GM19324 (cell line): ENCODE data around the gene CASZ1.

ENCODE experiments used
- ATAC-seq: cut with Tn5 transposase; IDR thresholded peaks from one replicate; pipeline ENCODE4 v1.9.1; 2021; ENCODE audit warnings: mild to moderate bottlenecking, moderate library complexity; ENCODE audit not compliant: unreplicated experiment, low FRiP score

The CASZ1 gene

GRCh38 chr1:10733474-10734366 is 62.7 kb downstream of the CASZ1 start:
- ATAC-seq, result no peak

DNA sequence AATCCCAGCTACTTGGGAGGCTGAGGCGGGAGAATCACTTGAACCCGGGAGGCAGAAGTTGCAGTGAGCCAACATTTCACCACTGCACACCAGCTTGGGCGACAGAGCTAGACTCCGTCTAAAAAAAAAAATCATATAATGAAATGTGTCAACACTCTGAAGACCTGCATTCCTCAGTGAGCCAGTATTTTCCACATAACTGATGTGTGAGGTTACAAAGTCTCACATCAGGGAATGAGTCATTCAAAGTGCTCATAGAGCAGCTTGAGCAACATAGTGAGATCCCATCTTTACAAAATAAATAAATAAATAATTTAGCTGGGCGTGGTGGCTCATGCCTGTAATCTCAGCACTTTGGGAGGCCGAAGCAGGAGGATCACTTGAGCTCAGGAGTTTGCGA is 65.5 kb downstream of the CASZ1 start:
- ATAC-seq, result no peak

- ATAC-seq, result no peak
Observed at GRCh38 chr1:10728595-10729410, 67.6 kb downstream of the CASZ1 start.

DNA sequence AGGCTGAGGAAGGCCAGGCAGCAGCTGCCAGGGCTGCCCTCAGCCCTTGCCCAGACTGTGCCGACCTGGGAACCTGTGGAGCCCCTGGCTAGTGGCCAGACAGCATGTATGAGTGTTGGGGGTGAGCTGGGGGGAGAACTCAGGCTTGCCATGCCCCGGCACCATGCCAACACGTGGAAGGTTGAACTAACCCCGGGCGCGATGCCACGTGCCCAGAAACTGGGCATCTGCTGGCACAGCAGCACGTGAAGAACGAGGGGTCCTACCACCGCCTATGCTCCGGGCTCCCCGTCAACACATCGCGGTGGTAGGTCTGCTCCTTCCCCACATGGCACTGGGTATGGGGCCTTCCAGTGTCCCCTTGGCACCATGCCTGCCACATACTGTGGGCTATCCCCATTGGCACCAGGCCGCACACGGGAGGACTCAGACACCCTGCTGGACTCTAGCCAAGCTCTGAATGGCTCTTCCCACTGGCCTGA is 68.7 kb downstream of the CASZ1 start:
- no peak for ATAC-seq

- no peak for ATAC-seq
Observed at GRCh38 chr1:10726355-10726754, 70.1 kb downstream of the CASZ1 start.

DNA sequence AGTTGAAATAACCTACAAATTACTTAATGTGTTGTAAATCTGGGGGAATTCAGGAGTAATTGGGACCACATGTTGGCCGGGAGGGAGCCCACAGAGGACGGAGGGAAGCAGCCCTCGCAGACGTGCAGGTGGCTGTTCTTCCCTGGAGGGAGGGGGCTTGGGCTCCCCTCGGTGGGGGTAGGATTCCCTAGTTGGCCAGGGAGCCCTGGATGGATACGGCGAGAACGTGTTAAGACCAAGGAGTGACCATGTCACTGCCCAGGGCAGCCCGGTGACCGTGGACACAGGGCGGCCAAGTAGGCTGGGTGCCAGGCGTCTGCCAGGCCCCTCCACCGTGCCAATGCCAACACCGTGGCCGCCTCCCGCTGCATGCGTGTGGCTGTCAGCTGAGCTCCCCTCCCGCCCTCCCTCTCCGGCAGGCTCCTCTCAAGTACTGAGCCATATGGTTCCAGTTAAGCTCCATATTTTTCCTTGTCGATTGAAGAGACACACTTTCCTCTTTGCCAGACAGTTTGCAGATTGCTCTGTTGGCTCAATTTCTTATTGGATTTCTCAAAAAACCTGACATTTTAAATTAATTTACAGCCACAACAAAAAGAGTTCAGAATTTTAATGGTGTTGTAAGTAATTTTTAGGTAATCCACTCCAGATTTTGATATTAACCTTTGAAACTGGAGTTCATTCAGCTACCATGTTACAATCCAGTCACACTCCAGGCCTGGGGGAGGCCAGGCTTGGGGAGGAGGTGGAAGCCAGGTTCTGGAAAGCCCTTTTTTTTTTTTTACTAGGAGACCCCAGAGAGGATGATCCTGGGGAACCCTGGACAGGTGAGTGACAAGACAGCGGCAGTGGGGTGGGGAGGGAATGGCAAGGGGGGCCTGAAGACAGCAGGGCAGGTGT is 71.2 kb downstream of the CASZ1 start:
- no peak for ATAC-seq

DNA sequence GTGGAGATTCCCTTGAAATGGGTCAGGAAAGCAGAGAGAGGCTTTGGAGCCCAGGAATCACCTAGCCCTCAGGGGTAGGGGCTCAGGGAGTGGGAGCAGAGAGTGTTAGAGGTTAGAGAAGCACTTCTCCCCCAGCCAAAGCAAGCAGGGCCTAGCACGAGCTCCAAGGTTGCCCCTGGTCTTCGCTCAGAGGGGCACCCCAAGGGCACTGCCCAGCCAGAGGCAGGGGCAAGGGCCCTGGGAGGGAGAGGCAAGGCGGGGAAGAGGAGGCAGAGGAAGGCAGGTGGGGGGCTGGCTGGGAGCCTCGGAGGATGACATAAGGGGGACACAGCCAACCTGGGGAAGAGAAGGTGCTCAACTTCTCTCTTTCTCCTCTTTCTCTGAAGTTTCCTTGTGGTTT is 71.9 kb downstream of the CASZ1 start:
- no peak for ATAC-seq

DNA sequence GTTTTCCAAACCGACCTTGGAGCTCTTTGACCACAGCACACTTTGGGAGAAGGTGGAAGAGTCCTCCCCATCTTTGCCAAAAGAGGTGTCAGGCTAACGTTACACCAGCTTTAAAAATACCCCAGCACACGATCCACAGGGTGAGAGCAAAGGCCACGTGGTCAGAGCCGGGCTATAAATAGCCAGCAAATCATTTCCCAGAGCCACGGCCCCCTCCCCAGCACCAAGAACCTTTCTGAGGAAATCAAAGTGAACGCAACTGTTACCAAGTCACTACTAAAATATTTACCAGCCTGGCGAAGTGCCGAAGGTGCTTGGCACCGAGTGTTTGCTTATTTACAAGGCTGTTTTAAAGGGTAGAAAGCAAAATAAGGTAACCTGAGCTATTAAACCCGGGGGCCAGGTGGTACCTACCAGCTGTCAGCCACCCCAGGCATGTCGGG is 72.4 kb downstream of the CASZ1 start:
- no peak for ATAC-seq

- no peak for ATAC-seq
Observed at GRCh38 chr1:10723317-10723716, 73.1 kb downstream of the CASZ1 start.

GRCh38 chr1:10722803-10723202 is 73.6 kb downstream of the CASZ1 start:
- no peak for ATAC-seq

DNA sequence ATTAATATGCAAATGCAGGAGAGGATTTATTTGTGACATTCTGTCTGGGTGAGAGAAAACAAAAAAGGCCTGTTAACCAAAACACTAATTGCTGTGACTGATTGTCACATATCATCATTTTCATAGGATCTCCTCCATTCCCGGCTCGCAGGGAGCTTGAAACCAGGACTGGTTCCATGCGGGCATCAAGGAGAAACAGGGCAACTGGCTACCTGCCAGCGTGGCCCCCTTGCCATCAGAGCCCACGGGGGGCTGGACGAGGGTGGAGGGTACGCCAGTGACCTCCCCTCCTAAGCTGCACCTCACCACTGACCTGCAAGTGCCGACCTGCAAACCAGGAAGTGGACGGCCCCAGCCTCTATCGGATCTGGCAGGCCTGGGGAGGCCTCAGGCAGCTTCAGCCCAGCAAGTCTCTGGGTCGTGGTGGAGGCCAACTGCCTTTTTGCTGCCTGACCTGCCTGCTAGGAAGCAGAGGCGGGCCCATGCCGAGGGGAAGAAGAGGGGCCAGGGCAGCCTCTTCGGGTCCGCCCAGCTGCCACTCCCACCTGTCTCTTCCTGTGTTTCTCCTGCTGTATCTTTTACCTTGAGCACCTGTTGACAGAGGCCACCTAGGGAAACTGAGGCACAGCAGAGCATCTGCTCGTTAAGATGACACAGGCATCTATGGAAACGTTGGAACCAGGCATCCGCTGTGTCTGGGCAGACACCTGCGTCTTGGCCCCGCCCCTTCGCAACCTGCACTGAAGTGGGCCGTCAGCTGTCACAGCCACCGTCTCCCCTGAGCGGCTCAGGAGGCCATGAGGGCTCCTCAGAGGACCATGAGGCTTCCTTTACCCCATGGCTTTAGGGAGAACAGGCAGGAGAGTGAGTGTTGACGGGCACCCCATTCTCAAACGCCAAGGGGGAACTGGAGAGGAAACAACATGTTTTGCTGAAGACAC is 74.8 kb downstream of the CASZ1 start:
- ATAC-seq, result no peak

GRCh38 chr1:10720635-10721034 is 75.8 kb downstream of the CASZ1 start:
- ATAC-seq, result no peak

DNA sequence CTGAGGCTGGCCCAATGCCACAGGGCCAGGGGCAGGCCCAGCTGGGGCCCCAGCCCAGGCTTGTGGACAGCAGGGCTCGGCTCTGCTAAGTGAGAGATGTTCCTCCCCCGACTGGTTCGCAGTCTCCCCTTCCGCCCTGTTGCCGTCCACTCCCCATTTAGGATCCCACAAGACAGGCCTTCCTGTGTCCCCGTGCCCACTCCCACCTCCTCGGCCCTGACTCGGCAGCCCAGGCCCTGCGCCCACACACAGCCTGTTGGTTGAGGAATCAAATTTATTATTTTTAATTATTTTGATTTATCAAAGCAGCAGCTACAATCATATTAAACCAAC is 78.4 kb downstream of the CASZ1 start:
- ATAC-seq, result no peak

- no peak for ATAC-seq
Observed at GRCh38 chr1:10717296-10718082, 79.0 kb downstream of the CASZ1 start.

DNA sequence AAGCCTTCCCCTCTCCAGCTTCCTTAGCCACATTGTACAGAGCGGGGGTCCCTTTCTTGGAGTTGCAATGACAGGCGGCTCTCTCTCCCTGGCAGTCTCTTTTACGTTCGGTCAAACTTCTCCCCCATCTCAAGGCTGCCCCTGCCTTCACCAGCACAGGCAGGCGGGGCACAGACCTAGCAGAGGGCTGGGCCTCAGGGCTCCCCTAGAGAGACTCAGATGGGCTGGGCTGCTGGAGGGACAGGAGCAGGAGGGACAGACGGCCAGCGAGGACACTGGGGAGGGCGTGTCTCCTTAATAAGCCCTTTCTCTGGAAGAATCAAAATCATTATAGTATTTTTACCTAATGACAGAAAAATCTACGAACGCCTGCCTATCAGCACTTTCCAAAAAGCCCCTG is 79.6 kb downstream of the CASZ1 start:
- no peak for ATAC-seq

GRCh38 chr1:10714337-10715114 is 81.9 kb downstream of the CASZ1 start:
- ATAC-seq, result no peak

DNA sequence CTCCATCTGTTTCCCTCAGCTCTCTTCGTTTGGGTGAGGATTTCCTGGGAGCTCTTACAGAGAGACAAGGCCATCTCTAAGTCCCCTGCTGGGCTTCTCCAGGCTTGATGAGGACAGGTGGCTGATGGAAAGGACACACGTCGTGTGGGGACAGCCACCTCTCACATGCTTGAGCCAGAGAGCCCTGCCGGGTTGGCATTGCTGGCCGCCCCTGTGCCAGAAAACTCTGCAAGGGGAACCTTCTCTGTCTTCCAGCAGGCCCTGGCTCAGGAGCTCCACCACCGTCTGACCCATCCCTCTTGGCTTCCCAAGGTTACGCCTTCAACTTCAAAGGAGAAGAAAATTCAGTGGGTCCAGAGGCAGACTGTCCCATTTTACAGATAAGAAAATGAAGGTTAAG is 82.8 kb downstream of the CASZ1 start:
- ATAC-seq, result no peak
